HG02981 (cell line): ENCODE results near the gene CSF3R.

Source experiments
- ATAC-seq: cut with Tn5 transposase; IDR thresholded peaks from one replicate; pipeline ENCODE4 v1.9.1; 2021; ENCODE audit warnings: mild to moderate bottlenecking, moderate library complexity; ENCODE audit not compliant: unreplicated experiment

CSF3R gene

DNA sequence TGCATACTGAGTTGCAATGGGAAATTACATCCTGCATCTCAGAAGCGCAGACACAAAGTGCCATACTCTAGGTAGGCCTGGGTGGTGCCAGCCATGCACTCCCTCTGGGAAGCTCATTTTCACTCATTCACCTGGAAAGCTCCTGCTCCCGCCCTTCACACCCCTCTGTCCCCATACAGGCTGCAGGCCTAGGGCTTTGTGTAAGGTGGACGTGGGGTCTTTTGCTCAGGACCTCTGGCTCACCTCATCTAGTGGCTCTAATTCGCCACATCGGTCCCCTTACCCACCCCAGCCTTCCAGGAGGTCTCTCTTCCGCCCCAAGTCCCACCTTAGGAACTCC, 19.3 kb downstream of the CSF3R start:
- ATAC-seq = no peak

DNA sequence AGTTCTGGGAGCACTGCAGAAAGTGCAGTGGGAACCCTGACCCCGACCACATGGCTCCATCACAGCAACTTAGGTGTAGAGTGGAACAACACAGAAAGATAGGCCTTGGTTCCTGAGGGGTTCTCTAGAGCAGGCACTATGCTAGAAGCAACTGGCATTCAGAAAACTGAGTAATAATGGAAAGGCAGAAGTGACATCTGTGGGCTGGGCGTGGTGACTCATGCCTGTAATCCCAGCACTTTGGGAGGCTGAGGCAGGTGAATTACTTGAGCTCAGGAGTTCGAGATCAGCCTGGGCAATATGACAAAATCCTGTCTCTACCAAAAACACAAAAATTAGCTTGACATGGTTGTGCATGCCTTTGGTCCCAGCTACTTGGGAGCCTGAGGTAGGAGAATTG, 23.8 kb downstream of the CSF3R start:
- no peak for ATAC-seq

DNA sequence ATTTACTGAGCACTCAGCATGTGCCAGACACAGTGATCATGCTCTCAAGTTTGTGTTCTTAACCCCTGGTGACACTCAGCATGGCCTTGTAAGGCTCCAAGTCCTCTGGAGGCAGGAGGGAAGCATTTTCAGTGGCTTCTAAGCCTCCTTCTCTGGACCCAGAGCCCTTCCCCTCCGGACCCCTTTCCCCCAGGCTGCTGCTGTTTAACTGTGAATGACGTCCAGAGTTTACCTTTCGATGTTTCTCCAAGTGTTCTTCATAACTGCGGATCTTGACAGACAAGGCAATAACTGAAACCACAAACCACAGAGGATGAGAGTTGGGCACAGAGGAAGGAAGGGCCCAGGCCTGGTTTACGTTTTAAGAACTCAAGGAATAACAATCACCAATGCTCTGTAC, 25.0 kb downstream of the CSF3R start:
- ATAC-seq = no peak

DNA sequence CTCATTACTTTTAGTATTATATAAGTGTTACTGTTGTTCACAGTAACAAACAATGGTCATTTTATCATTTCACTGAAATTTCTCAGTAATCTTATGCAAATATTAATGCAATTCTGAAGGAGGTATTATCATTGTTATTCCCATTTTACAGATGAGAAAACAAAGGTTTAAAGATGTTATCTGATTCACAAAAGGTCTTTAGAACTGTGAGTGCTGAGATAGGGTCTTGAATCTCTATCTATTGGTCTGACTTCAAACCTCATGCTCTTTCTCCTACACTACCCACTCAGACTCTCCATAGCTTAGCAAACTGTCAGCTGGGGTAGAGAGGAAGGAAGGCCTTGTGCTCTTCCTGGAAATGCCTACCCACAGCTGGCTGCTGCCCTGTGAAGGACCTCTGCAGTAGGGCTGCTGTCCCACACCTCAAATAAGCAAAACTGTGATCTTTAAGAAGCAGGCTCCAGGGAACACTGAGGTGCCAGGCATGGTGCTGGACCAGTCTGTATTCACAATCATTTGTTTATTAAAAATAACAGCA, 26.3 kb downstream of the CSF3R start:
- no peak for ATAC-seq

DNA sequence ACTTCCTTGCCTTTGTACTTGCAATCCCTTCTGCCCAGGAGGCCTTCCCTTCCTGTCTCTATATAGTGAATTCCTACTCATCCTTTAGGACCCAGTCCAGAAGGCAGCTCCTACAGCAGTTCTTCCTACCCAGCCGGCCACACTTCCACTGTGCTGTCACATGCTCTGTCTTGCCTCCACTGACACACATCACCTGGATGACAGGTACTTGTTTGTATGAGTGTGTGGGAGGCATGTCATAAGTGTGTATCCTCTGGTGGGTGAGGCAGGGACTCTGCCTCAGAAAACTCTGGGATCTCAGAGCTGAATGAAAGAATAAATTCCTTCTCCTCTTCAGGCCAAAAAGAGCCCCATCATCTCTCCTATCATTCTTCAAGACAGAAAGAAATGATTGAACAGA, 27.3 kb downstream of the CSF3R start:
- no peak for ATAC-seq

DNA sequence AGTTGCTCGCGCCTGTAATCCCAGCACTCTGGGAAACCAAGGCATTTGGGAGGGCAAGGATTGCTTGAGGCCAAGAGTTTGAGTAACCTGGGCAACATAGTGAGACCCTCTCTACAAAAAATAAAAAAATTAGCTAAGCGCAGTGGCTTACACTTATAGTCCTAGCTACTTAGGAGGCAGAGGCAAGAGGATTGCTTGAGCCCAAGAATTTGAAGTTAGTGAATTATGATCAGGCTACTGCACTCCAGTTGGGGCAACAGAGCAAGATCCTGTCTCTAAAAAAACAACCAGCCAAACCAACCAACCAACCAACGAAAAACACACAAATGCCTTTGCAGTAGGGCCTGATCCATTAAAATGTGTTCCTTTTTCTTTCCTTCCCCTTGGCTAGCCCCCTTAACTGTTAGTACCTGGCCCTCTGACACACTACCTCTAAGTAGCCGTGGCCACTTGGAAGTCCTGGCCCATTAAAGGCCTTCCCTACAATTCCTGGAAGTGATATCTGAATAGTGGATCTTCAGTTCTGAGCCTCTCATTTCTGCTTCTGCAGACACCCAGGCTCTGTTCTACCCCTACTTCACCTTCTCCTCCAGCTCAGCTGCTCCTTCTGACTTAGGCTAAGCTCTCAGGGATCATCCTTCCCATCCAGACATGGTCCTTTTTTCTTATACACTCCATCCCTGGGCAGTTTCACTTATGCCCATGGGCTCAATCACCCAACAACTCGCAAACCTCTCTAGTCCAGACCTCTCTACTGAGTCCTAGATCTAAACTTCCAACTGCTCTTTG, 28.9 kb downstream of the CSF3R start:
- ATAC-seq = no peak

DNA sequence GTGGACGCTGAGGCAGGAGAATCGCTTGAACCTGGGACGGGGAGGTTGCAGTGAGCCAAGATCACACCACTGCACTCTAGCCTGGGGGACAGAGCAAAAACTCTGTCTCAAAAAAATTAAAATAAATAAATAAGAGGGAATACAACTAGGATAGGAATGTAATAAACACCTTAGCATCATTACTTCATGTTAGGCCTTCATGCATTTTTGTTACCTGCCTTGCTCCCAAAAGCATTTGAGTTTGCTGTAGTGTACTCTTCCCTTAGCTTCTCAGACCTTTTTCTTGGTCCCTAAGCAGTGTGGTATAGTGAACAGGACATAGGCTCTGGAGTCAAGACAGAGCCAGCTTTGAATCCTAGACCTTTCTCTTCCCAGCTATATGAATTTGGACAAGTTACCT, 29.7 kb downstream of the CSF3R start:
- ATAC-seq = no peak

DNA sequence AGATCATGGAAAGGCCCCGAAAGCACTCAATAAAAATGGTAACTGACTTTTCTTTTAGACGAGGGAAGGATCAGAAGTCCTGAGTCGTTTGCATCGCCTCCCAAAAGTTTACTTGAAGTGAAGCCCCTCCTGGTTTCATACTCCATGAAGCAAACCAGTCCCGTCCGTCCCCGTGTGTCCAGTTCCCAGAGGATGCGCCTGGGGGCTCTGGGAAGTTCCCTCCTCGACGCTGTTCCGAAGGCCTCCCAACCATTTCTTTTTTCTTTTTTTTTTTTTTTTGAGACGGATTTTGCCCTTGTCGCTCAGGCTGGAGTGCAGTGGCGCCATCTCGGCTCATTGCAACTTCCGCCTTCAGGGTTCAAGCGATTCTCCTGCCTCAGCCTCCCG, 31.8 kb downstream of the CSF3R start:
- ATAC-seq = no peak

DNA sequence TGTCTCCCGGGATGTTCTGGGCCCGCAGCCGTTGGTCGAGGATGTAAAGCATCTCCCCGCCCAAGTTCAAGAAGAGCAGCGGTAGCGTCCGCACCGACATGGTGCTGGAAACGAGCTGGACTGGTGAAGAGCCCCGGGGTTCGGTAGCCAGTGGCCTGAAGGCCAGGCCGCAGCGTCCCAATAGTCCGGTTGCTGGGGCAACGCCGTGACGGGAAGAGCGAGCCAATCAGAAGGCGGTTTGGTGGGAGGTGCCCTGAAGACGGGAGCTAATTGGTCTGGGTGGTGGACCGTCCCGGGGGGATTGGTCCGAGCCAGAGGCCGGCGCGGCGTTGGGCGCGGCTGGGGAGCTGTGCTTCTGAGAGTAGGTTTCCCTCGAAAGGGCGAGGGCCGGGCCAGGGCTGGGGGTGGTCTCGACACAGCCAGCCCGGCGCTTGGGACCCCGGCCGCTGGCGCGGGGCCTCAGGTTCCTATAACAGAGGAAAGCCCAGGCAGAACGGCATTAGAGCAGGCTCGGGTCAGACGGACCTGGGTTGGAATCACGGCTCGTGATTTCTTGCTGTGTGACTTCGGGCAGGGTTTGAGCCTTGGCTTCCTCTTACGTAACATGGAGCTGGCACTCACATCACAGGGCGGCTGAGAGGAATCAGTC, 32.3 kb downstream of the CSF3R start, which contains the start of gene OSCP1:
TSS of gene OSCP1 (minus strand) at position 182 of the 649 bp plus-strand sequence. CDS start at position 100, 82 bp downstream.
- peak; percentile 97 for ATAC-seq

DNA sequence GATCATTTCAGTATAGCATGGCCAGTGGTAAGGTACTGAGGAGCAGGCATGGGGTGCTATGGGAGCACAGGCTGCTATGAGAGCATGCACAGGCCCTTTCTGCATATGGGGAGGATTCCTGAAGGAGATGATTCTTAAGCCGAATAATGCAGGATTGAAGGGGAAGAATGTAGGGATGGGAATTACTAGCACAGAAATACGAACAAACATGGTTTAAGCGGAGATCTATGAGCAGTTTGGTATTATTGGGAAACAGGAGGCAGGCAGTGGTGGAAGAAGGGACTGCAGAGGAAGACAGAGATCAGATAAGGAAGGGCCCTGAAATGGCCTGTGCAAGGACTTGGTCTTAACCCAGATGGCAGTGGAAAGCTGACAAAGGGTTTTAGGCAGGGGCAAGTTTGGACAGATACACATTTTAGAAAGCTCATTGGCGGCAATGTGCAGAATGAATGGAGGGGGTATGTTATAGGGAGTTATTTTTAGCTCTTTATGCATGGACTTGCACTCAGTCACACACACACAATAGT, 34.1 kb downstream of the CSF3R start:
- ATAC-seq = no peak

DNA sequence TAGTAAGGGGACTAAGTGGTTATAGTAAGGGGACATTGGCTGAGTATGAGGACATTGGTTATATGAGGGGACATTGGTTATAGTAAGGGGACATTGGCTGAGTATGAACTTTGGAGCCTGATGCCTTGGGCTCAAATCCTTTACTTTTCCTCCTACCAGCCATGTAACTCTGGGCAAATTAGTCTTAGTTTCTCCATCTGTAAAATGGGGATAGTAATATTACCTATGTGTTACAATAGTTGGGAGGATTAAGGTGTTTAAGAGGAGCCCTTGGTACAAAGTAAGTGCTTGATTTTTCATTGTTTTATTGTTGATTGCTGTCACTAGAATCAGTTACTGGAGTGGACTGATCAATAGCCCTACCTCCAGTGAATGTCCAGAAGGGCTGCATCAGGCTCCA, 35.3 kb downstream of the CSF3R start:
- ATAC-seq = no peak

DNA sequence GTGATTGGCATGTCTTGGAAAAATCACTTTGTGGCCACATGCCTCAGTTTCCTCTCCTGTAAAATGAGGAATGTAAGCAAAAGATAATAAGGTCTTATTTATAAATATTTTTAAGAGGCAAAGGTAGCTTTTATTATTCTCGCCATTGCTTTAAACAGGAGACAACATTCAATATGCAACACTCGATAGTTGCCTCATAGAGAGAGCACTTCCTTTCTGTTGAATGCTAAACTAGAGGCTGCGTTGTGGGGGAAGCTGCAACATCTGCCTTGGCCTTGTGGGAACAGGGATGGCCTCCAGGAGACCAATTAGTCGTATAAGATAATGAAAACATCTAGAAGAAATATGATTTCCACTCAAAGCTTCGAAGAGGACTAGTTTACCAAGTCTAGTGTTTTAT, 36.0 kb downstream of the CSF3R start:
- no peak for ATAC-seq

DNA sequence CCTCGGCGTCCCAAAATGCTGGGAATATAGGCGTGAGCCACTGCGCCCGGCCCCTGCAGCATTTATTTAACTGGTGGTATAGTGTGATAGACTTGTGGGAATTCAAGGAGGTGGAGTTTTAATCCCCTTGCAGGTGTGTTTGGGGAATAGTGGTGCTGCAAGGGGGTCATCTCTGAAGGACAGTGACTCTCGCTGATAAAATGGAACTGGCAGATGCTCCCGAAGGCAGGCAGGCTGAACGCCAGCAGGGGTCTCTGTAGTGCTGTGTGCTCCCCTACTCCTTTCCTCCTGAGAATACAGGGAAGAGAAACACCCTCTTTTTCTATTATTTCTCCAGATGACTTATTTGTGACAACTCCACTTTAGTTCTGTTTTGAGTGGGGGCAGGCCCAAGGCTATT, 36.4 kb downstream of the CSF3R start:
- no peak for ATAC-seq

DNA sequence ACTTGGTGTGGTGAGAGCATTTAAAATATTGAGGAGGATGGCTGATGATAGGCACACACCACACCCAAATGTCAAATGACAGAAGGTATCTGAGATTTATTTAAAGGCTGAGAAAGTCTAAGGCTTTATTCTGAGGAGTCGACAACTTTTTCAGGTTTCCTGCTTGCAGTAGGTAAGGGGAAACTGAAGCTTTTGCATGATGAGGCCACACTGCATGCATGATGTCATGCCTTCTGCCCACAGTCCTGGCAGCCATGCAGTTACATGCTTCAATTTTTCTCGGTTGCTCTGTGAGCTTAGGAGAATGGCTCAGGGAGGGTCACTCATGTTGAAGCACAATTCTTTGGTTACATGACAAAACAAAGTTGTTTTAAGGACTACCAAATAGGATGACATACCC, 39.4 kb downstream of the CSF3R start:
- ATAC-seq = no peak

DNA sequence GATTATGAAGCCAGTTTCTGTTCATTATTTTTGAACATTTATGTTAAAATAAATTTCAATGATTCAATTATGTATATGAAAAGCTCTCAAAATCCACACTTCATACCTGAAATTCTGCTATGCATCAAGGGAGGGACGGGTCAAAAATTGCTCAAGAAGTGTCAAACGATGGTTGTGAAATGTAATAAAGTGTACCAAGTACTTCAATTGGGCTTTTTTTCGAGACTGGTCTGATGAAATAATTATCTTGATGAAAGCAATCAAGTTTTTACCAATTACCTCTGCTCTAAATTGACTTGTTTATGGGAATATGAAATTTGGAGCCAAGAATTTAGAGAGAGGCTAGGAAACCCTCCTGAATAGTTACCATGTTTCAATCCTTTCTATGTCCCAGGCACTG, 40.4 kb downstream of the CSF3R start:
- no peak for ATAC-seq

DNA sequence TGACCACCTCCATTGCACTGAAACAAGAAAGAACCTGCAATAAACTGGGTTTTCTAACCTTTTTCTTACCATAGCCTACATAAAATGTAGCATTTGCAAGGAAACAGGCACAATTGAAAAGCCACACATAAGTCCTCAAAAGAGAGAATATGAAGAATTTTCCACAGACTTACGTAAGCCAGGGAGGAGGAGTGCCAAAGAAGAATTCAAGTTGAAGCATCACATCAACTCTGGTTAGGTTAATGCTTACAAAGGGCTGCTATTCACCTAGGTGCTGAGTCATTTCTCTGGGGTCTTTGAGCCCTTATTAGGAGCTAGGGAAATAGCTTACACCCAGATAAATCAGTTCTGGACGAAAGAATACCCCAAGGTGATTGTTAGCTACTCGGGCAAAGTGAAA, 42.1 kb downstream of the CSF3R start:
- ATAC-seq = no peak

DNA sequence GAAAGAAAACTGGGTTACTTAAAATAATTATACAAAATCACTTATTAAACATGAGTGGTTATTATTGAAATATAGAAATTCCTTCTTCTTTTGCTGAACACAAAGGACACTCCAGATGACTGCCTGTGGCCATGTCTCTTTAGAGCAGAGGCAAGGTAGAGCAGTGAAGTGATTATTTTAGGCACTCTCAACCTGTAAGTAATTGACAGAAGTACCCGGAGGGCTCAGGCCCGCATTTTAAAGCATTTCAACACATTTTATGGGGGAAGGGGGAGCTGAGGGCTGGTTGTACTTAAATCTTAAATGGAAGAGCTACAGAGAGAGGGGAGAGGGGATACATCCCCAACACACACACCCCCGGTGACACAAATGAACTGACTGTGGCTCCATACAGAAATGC, 42.7 kb downstream of the CSF3R start:
- no peak for ATAC-seq

DNA sequence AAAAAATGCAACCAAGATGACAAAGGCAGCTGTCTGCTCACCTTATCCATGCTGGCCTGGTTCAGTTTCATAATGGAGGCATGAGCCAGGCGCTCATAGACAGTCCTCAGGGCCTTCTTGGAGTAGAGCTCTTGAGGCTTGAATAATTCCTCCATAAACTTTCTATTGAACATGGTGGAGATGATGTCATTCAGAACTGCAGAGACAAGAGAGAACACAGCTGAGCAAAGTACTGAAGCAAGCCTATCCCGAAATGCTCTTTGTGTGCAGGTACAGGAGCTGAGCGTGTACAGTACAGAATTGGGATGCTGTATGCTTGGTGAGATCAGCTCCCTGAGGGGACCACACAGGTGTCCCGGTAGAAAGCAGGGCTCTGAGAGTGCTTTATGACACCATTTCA, 44.0 kb downstream of the CSF3R start:
- ATAC-seq = no peak

DNA sequence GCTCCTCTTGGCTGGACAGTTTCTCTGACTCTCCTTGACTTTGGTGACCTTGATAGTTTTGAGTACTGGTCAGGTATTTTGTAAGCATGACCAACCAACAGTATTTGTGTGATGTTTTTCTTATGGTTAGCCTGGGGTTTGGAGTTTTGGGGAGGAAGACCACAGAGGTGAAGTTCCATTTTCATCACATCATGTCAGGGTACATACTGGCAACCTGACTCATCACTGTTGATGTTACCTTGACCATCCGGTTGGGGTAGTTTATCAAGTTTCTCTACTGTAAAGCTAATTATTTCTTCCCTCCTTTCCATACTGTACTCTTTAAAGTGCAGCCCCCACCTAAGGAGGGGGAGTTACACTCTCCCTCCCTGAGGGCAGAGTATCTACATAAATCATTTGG, 45.9 kb downstream of the CSF3R start:
- ATAC-seq = no peak

DNA sequence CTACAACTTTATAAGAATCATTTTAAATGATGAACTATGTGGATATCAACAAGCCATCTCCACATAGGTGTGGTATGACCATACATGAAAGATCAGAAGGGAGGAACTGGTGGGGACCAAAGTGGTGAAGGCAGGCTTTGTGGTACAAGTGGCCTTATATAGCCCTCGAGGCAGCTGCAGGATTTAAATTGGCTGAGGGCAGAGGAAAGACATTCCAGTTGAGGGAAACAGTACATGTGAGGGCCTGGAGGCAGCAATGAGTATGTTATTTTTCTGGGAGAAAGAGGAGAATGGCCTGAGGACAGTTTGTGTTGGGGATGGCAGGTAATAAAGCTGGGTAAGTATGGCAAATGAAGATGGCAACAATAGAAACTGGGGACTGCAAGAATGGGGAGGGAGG, 49.6 kb downstream of the CSF3R start:
- ATAC-seq = no peak

DNA sequence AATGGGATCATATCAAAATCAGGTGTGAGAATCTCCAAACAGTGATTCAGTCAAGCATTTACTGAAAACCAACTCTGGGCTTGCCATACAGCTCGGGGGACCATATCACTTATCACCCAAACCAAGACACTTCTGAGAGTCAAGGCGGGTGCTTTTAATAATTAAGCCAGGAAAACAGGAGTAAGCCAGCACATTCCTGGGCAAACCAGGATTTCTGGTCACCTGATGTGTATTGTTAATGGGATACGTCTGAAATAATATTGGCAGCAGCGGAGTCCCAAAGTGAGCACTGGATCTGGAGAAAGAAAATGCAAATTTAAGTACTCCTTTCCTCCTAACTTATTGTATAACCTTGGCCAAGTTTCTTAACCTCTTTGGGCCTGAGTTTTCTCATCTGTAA, 50.1 kb downstream of the CSF3R start:
- ATAC-seq = no peak

DNA sequence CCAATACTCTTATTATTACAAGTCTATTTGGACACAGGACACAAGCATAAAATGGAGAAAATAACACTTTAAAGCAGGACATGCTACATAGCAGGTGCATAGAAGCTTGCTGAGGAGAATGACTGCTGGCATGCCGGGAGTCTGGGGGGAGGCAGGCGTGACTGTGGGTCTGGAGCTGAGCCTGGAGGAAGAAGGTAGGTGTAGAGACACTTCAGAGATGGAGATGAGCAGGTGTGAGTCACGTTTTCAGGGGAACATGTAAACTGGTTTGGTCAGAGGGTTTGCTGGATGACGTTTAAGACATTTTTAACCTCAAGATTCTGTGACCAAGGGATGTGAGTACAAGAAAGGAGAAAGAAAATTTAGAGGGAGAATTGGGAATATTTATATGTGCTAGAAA, 56.9 kb downstream of the CSF3R start:
- no peak for ATAC-seq
